K562 (cell line): ENCODE data around the gene TAGLN3. TPM values are rescaled to one million over a fixed set of nuclear protein-coding genes. Genes with fewer than 3 reads are reported as not detected.

Source experiments
- BCL6 ChIP-seq: fragments of 250-450 bp; sonication (Bioruptor Pico); IDR thresholded peaks from 2 replicates; pipeline ENCODE4 v1.4.0; 2020
- CLOCK ChIP-seq: fragments of 250-450 bp; sonication (Bioruptor Pico); IDR thresholded peaks from 2 replicates; pipeline ENCODE4 v1.4.0; 2020; ENCODE audit warnings: mild to moderate bottlenecking, moderate library complexity, borderline replicate concordance
- polyA plus RNA-seq, 8 experiments: library from polyadenylated mRNA; depleted of rRNA in 4 of 8; stranded (reverse) in 5 of 8; unstranded in 3 of 8; fragments of >200 nt; fragmentation: Nextera tagmentation in 2 of 8; fragmentation: Illumina TruSeq in 1 of 8; extraction: Ambion mirVana in 2 of 8; extraction: Trizol in 1 of 8; gene quantifications; 2 replicates each; pipeline versions ENCODE4 v1.2.1 to v1.2.3, GENCODE V29; 2011 to 2014; ENCODE audit warnings: inconsistent platforms in 1 of 8, missing spikeins in 1 of 8
- total RNA-seq, 7 experiments: library from RNA; depleted of rRNA in 6 of 7; stranded (reverse); fragments of >200 nt in 6 of 7; fragmentation: Illumina TruSeq in 2 of 7; extraction: Trizol in 2 of 7; gene quantifications; 2 replicates each; pipeline versions ENCODE4 v1.2.1 to v1.2.3, GENCODE V29; 2011 to 2021; ENCODE audit warnings: low replicate concordance in 1 of 7
- TF ChIP-seq, protein P1 (sequence below): fragments of 250-450 bp; sonication (Bioruptor Pico); IDR thresholded peaks from 2 replicates; pipeline ENCODE4 v1.4.0; 2020
- TF ChIP-seq, protein P2 (sequence below): fragments of 250-450 bp; sonication (Bioruptor Pico); IDR thresholded peaks from 2 replicates; pipeline ENCODE4 v1.5.0; 2022; ENCODE audit warnings: mild to moderate bottlenecking

TAGLN3 gene
- total and polyA plus RNA-seq, 9 of the 15 experiments (the other 6 are each of a cell fraction or from before 2014, with no cell fraction given): 0.06 TPM; not detected in 7

GRCh38 chr3:111999484-112000324 is 982 bp downstream of the TAGLN3 start (continued):
- TF ChIP-seq, protein P1, sequence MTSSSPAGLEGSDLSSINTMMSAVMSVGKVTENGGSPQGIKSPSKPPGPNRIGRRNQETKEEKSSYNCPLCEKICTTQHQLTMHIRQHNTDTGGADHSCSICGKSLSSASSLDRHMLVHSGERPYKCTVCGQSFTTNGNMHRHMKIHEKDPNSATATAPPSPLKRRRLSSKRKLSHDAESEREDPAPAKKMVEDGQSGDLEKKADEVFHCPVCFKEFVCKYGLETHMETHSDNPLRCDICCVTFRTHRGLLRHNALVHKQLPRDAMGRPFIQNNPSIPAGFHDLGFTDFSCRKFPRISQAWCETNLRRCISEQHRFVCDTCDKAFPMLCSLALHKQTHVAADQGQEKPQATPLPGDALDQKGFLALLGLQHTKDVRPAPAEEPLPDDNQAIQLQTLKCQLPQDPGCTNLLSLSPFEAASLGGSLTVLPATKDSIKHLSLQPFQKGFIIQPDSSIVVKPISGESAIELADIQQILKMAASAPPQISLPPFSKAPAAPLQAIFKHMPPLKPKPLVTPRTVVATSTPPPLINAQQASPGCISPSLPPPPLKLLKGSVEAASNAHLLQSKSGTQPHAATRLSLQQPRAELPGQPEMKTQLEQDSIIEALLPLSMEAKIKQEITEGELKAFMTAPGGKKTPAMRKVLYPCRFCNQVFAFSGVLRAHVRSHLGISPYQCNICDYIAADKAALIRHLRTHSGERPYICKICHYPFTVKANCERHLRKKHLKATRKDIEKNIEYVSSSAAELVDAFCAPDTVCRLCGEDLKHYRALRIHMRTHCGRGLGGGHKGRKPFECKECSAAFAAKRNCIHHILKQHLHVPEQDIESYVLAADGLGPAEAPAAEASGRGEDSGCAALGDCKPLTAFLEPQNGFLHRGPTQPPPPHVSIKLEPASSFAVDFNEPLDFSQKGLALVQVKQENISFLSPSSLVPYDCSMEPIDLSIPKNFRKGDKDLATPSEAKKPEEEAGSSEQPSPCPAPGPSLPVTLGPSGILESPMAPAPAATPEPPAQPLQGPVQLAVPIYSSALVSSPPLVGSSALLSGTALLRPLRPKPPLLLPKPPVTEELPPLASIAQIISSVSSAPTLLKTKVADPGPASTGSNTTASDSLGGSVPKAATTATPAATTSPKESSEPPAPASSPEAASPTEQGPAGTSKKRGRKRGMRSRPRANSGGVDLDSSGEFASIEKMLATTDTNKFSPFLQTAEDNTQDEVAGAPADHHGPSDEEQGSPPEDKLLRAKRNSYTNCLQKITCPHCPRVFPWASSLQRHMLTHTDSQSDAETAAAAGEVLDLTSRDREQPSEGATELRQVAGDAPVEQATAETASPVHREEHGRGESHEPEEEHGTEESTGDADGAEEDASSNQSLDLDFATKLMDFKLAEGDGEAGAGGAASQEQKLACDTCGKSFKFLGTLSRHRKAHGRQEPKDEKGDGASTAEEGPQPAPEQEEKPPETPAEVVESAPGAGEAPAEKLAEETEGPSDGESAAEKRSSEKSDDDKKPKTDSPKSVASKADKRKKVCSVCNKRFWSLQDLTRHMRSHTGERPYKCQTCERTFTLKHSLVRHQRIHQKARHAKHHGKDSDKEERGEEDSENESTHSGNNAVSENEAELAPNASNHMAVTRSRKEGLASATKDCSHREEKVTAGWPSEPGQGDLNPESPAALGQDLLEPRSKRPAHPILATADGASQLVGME (CRISPR knock-in tag): no peak
- TF ChIP-seq, protein P2, sequence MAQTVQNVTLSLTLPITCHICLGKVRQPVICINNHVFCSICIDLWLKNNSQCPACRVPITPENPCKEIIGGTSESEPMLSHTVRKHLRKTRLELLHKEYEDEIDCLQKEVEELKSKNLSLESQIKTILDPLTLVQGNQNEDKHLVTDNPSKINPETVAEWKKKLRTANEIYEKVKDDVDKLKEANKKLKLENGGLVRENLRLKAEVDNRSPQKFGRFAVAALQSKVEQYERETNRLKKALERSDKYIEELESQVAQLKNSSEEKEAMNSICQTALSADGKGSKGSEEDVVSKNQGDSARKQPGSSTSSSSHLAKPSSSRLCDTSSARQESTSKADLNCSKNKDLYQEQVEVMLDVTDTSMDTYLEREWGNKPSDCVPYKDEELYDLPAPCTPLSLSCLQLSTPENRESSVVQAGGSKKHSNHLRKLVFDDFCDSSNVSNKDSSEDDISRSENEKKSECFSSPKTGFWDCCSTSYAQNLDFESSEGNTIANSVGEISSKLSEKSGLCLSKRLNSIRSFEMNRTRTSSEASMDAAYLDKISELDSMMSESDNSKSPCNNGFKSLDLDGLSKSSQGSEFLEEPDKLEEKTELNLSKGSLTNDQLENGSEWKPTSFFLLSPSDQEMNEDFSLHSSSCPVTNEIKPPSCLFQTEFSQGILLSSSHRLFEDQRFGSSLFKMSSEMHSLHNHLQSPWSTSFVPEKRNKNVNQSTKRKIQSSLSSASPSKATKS (CRISPR knock-in tag): no peak
- no peak for TF ChIP-seq BCL6 (CRISPR knock-in tag)
- TF ChIP-seq CLOCK: no peak
- TF ChIP-seq, all 486 proteins: peak for 0
